Activated T-cell treated with anti-CD3 and anti-CD28 coated beads, Interleukin-2, amount 50 U/mL, for 24 hours (primary cell): ENCODE data around the gene GPER1.
"Not testable (repeated sequence)": the region's sequence is repeated elsewhere in the genome, so short reads cannot be mapped to it uniquely, and the experiment has no call there.

Source experiments
- DNase-seq: peaks from one replicate; pipeline ENCODE4 v3.0.0-alpha.2; 2020
- H3K27ac Mint-ChIP-seq: 2 replicates; pipeline ENCODE4 v1.8.0; 2020; ENCODE audit warnings: mild to moderate bottlenecking, mixed read lengths
- H3K27me3 Mint-ChIP-seq: 2 replicates; pipeline ENCODE4 v1.8.0; 2020; ENCODE audit warnings: mixed read lengths
- H3K36me3 Mint-ChIP-seq: 2 replicates; pipeline ENCODE4 v1.8.0; 2020; ENCODE audit warnings: low read depth, mixed read lengths
- H3K4me1 Mint-ChIP-seq: 2 replicates; pipeline ENCODE4 v1.8.0; 2020; ENCODE audit warnings: low read depth, mixed read lengths
- H3K4me3 Mint-ChIP-seq: 2 replicates; pipeline ENCODE4 v1.8.0; 2020; ENCODE audit warnings: mild to moderate bottlenecking, moderate library complexity, mixed read lengths
- H3K9me3 Mint-ChIP-seq: 2 replicates; pipeline ENCODE4 v1.8.0; 2020; ENCODE audit warnings: mixed read lengths

GPER1 gene

DNA sequence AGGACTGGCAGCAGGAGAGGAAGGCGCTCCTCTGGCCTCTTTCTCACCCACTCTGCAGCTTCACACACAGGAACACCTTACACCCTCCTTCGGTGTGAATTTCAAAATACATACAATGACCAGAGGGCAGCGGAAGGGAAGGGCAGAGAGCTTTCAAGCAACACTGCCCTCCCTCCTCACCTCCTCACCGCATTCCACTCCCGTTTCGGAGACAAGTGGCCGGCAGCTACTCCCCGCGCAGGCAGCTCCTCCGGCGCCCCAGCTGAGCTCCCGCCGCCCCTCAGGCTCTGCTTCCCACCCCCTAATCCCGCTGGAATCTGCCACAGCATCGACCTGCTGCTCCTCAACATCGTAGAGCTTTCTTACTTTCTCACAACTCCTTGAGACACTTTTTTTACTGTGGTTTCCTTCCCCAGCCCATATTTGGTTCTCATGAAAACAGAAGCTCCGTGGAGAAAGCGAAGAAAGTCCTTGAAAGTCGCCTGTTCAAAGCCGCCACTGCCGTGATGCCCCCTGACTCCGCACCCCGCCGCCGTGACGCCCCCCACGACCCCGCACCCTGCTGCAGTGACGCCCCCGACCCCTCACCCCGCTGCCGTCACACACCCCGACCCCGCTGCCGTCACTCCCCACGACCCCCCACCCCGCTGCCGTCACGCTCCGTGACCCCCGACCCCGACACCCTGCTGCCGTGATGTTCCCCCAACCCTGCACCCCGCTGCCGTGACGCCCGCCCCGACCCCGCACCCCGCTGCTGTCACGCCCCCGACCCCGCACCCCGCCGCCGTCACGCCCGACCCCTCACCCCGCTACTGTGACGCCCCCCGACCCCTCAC lies 14.6 kb upstream of the GPER1 start:
- Mint-ChIP-seq H3K36me3 (no peaks in the 10 kb centered on the region), H3K4me1 (no peaks in the 10 kb centered on the region), H3K27me3 (no peaks in the 10 kb centered on the region), H3K9me3 (no peaks in the 10 kb centered on the region), H3K27ac (no peak overlapping the region), H3K4me3 (no peak overlapping the region)
- no peak for DNase-seq

DNA sequence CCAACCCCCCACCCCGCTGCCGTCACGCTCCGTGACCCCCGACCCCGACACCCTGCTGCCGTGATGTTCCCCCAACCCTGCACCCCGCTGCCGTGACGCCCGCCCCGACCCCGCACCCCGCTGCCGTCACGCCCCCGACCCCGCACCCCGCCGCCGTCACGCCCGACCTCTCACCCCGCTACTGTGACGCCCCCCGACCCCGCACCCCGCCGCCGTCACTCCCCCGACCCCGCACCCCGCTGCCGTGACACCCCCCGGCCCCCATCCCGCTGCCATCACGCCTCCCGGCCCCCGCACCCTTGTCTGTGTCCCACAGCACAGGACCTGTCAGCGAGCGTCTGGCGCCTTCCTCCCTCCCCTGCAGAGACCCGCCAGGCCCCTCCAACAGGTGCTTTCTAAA lies 13.9 kb upstream of the GPER1 start:
- not testable (repeated sequence) for H3K4me3 Mint-ChIP-seq, H3K9me3 Mint-ChIP-seq, H3K27me3 Mint-ChIP-seq, H3K4me1 Mint-ChIP-seq, H3K36me3 Mint-ChIP-seq, H3K27ac Mint-ChIP-seq, DNase-seq

DNA sequence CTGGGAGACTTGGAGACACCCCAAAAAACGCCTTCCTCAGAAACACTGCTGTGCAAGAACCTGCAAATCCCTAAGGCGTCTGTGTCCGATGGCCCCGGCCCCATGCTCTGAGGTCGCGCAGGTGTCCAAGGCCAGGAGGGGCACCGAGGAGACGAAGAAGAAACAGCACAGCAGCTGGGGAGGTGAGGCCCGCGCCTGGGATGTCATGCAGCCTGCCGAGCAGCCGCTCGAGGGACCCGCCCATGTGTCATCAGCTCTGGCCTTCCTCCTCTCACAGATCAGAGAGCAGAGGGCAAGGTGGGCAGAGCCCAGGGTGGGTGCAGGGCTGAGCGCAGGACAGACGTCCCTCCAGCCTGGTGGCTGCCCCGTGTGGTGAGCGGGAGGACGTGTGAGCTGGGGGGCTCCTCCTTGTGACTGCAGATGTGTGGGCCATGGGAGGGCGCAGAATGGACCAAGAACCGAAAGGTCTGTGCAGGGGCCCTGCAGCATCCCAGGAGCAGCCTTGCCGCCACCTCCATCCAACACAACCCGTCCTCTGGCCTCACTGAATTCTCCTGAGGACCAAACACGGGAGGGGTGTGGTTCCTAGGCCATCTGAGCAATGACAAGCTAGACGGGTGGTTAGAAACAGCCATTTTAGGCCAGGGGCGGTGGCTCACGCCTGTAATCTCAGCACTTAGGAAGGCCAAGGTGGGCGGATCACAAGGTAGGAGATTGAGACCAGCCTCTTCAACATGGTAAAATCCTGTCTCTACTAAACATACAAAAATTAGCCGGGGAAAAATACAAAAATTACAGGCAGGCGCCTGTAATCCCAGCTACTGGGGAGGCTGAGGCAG lies 13.1 kb upstream of the GPER1 start:
- H3K4me3 Mint-ChIP-seq, result no peak overlapping the region
- no peak overlapping the region for H3K27ac Mint-ChIP-seq
- H3K9me3 Mint-ChIP-seq, result no peaks in the 10 kb centered on the region
- no peak for DNase-seq
- H3K27me3 Mint-ChIP-seq, result no peaks in the 10 kb centered on the region
- H3K36me3 Mint-ChIP-seq, result no peaks in the 10 kb centered on the region
- no peaks in the 10 kb centered on the region for H3K4me1 Mint-ChIP-seq

DNA sequence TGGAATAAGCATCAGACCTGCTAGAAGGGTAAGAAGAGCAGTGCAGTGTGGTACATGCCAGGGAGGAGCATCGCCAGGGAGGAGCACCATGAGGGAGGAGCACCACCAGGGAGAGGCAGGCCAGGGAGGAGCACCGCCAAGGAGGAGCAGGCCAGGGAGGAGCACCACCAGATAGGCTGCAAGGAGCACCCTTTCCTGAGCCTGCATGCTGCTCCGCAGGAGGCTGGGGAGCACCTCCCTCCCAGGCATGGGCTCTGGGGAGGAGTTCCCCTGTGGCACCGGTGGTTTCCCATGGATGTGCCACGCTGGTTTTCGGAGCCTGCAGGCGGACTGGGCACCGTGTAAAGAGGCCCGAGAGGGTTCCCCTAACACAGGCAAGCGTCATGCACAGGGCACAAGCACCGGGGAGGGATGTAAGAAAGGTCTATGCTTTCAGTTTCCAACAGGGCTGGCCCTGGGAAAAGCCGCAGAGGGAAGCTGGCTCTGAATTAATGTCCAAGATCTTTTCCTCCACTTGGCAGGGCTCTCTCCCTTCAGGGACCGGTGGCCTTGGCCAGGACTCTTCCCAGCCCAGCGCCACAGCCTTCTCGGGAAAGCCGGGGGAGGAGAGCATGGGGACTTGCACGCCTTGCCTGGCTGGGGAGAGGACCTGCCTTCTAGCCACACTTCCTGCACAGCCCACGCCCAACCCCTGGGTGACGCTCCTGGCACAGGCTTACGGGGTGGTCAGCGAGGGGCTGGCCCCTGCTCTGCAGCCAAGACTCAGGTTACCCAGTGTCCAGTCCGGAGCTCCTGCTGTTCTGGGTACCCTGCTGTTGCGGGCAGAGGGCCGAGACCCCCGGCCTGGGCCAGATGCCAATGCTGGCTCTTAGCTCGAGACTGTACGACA lies 11.5 kb upstream of the GPER1 start:
- Mint-ChIP-seq H3K36me3 (peaks cover 2% of the 10 kb centered on the region), H3K27ac (no peak overlapping the region), H3K4me3 (no peak overlapping the region), H3K27me3 (no peaks in the 10 kb centered on the region), H3K9me3 (no peaks in the 10 kb centered on the region), H3K4me1 (no peaks in the 10 kb centered on the region)
- no peak for DNase-seq

DNA sequence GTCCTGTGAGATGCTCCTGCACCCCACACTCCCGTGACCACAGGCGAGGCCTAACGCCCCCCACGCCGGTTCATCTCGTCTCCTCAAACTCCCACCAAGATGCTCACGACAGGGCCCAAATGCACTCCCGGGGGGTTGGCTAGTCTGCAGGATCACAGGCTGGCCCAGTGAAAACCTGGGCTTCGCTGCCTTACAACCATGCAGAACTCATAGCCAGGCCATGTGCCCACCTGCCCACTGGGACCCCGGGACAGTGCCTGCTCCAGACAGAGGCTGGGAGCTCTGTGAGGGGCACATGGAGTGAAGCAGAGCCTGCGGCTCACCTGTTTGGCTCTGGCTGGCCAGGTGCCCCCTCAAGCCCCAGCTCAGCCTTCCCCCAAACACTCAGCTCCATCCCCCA lies 9.4 kb upstream of the GPER1 start:
- Mint-ChIP-seq H3K27me3 (no peaks in the 10 kb centered on the region), H3K4me1 (no peaks in the 10 kb centered on the region), H3K27ac (no peak overlapping the region), H3K4me3 (no peak overlapping the region), H3K9me3 (no peaks in the 10 kb centered on the region), H3K36me3 (peaks cover 9% of the 10 kb centered on the region)
- no peak for DNase-seq

DNA sequence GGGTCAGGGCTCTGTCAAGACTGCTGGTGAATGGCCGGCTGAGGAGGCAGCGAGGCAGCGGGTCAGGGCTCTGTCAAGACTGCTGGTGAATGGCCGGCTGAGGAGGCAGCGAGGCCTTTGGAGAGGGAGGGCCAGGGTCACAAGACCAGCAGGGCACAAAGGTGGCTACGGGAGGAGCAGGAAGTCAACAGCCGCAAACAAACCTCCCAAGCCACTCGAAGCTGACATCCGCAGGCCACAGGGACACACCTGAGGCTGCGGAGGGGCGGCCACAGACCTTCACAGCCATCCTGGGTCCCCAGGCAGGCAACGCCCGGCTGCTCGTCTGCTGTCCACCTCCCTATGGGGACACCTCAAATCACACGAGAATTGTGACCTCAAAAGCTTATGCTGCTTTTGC lies 8.9 kb upstream of the GPER1 start:
- no peaks in the 10 kb centered on the region for H3K4me1 Mint-ChIP-seq
- no peak for DNase-seq
- peaks cover 12% of the 10 kb centered on the region for H3K36me3 Mint-ChIP-seq
- H3K27ac Mint-ChIP-seq, result no peak overlapping the region
- H3K4me3 Mint-ChIP-seq, result no peak overlapping the region
- H3K9me3 Mint-ChIP-seq, result no peaks in the 10 kb centered on the region
- H3K27me3 Mint-ChIP-seq, result no peaks in the 10 kb centered on the region

DNA sequence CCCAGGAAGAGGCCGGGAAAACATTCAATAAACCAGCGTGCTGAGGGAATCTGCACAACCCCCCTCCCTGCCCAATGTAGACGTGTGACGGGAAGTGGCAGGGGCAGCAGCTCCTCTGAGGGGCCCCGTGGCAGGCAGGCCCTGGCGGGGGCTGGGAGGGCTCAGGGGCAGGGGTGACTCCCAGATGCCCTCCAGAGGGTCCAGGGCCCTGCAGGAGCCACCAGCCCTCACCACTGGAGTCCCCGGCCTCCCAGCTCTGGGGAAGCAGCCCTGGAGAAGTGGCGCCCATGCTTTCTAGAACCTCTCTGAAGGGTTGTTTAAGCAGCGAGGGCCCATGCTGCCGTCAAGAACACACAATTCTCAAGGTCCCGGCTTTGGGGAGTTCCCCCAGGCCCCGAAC lies 8.4 kb upstream of the GPER1 start:
- peaks cover 12% of the 10 kb centered on the region for H3K36me3 Mint-ChIP-seq
- no peak overlapping the region for H3K27ac Mint-ChIP-seq
- no peaks in the 10 kb centered on the region for H3K27me3 Mint-ChIP-seq
- no peaks in the 10 kb centered on the region for H3K9me3 Mint-ChIP-seq
- DNase-seq, result no peak
- no peaks in the 10 kb centered on the region for H3K4me1 Mint-ChIP-seq
- H3K4me3 Mint-ChIP-seq, result no peak overlapping the region

DNA sequence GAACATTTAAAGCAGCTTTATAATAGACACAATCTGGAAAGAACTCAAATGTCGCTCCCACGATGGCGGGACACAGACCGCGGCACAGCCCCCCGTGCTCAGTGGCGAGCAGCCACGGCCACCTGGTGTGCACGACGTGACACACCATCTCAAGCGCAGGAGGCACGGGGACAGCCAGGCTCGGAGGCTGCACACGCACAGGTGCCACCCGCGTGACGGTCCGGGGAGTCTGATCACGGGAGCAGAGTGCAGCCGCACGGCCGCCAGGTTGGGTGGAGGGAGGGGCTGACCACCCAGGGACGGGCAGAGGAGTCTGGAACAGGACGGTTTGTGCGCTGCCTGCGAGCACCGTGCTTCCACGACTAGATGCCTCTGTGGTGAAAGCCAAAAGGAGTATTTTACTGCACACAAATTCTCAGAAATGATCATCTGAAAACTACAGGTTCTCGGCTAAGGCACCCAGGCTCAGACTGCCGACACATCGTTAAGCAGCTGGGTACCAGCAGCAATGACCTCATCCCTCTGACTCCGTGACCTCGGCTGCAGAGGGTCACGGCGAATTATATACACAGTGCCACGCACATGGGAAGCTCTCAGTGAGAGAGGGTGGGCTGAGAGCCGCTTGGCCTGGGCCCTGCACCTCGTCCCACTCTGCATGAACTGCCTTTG lies 7.5 kb upstream of the GPER1 start:
- H3K9me3 Mint-ChIP-seq, result no peaks in the 10 kb centered on the region

DNA sequence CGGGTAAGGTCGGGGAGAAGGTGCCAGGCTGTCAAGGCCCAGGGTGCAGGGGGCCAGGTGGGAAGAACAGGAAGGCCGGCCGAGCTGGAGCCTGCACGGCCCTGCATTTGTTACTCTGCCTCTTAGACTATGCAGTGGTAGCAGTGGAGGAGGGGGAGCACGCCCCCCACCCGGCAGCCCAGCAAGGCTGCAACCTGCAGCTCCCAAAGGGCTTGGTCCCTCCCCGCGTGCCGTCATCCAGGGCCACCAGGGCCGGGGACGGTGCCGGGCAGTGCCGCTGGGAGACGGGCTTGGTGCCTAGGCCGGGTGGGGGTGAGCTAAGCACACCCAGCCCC lies 7.0 kb upstream of the GPER1 start:
- H3K36me3 Mint-ChIP-seq, result peaks cover 12% of the 10 kb centered on the region
- H3K4me1 Mint-ChIP-seq, result no peaks in the 10 kb centered on the region
- DNase-seq, result no peak
- H3K4me3 Mint-ChIP-seq, result no peak overlapping the region
- H3K9me3 Mint-ChIP-seq, result no peaks in the 10 kb centered on the region
- H3K27ac Mint-ChIP-seq, result no peak overlapping the region
- no peaks in the 10 kb centered on the region for H3K27me3 Mint-ChIP-seq

More for the DNA sequence above, 7.5 kb upstream of the GPER1 start:
- H3K36me3 Mint-ChIP-seq, result peaks cover 12% of the 10 kb centered on the region
- no peak overlapping the region for H3K27ac Mint-ChIP-seq
- no peaks in the 10 kb centered on the region for H3K27me3 Mint-ChIP-seq
- no peak overlapping the region for H3K4me3 Mint-ChIP-seq
- no peak for DNase-seq
- H3K4me1 Mint-ChIP-seq, result no peaks in the 10 kb centered on the region

DNA sequence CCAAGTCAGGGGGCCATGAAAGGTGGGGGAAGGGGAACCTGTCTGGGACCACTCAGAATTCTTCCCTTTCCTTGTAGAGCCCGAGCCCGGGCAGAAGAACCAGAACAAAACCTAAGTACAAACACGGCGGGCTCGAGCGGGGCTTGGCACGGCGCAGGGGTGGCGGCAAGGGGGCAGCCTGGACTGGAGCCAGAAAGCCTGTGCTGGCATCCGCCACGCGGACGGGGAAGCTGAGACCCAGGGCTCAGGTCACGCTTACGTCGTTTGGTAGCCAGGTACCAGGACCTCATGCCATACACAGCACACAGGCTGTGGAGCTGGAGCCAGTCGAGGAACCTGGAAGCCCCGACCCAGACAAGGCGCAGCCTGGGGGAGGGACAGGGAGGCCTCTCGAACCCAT lies 6.6 kb upstream of the GPER1 start:
- no peak for DNase-seq
- peaks cover 12% of the 10 kb centered on the region for H3K36me3 Mint-ChIP-seq
- no peak overlapping the region for H3K27ac Mint-ChIP-seq
- H3K4me1 Mint-ChIP-seq, result peaks cover 2% of the 10 kb centered on the region
- H3K9me3 Mint-ChIP-seq, result no peaks in the 10 kb centered on the region
- no peak overlapping the region for H3K4me3 Mint-ChIP-seq
- H3K27me3 Mint-ChIP-seq, result no peaks in the 10 kb centered on the region

DNA sequence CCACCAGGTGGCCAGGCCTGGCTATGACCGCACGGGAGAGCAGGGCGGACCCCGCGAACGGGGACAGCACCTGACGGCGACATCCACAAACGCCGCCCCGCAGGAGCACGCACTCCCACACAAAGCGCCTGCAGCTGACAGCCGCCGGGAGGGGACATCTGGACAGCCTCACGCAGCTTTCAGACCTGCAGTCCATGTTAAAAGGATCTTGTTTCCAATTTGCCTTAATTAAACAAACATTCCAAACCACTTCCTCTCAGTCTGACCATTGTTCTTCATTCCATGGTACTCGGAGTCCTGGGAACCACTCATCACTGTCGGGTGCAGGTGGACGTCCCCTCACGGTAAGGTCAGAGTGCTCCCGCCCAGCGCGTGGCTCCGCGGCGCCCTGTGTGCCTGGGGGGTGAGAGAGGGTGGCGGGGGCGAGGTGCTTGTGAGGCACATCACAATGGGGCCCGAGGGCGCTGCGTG lies 5.9 kb upstream of the GPER1 start:
- Mint-ChIP-seq H3K9me3 (no peaks in the 10 kb centered on the region), H3K4me3 (no peak overlapping the region), H3K27ac (no peak overlapping the region), H3K4me1 (peaks cover 8% of the 10 kb centered on the region), H3K27me3 (no peaks in the 10 kb centered on the region), H3K36me3 (peaks cover 12% of the 10 kb centered on the region)
- no peak for DNase-seq

DNA sequence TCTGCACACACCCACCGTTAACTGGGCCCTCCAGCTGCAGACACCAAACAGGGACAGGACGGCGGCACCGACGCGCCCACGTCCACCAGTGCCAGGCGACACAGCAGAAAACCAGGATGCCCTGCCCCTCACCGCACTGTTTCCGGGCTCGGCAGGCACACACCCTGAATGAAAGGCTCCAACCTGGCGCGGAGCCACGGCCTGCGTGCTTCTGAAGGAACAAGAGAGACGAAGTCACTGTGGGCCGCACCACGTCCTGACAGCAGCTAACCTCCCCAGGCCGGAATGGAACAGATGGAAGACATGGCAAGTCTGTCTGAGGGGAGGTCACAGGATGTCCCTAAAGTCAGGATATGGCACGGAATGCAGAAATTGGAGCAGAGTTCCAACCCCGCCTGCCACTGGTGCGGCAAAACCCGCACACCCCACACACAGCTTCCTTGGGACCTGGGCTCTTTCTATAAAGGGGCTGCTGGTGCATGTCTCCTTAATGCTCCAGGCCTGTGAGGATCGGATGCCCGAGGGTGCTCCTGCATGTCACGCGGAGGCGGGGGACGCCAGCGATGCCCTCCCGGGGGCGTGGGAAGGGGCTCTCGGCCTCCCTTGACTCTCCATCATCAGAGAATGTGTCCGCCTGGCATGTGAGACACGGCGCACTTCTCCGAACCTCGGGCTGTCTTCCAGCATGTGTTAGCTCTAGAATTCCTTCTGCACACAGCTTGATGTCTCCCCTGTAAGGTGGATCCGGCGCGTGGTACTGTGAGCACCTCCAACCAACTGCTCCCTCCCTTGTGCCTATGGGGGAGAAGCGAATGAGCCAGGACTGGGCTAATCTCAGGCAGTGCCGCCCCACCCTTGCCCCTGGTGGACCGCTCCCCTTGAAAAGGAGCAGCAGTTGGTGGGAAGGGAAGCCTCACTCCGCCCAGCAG lies 3.9 kb upstream of the GPER1 start:
- DNase-seq, result no peak
- Mint-ChIP-seq H3K27ac (no peak overlapping the region), H3K4me3 (no peak overlapping the region), H3K36me3 (peaks cover 12% of the 10 kb centered on the region), H3K9me3 (no peaks in the 10 kb centered on the region), H3K27me3 (no peaks in the 10 kb centered on the region), H3K4me1 (peaks cover 16% of the 10 kb centered on the region)

DNA sequence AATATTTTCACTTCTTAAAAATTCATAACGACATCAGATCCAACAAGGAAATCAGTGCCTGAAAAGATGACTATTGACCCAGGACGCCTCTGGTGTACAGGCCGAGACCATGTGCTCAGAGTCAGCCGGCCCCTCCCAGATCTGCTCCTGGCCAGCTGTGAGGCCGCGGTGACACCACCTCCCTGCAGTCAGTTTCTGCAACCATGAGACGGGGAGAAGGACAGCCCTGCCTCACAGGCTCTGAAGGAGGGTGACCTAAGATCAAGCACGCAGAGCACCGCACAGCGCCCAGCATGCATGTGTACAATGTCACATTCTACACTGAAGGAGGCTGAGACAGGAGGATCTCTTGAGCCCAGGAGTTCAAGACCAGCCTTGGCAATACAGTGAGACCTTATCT lies 2.6 kb upstream of the GPER1 start:
- Mint-ChIP-seq H3K36me3 (peaks cover 12% of the 10 kb centered on the region), H3K27me3 (no peaks in the 10 kb centered on the region), H3K9me3 (no peaks in the 10 kb centered on the region), H3K4me1 (peaks cover 16% of the 10 kb centered on the region), H3K4me3 (no peak overlapping the region), H3K27ac (no peak overlapping the region)
- DNase-seq, result no peak
